T-helper 1 cell treated with Interleukin-12 subunit alpha and Interleukin-12 subunit beta and Interleukin-4 antibody, amounts not matched to agents 30 μg/mL and 1 μg/mL, for 36 hours (primary cell): Measurements from ENCODE around the gene ADSS1.

Source experiments
- H3K27ac Mint-ChIP-seq: one replicate; pipeline ENCODE4 v1.8.0; 2021; ENCODE audit warnings: mild to moderate bottlenecking, mixed read lengths
- H3K27me3 Mint-ChIP-seq: one replicate; pipeline ENCODE4 v1.8.0; 2021; ENCODE audit warnings: low read depth, mixed read lengths
- H3K36me3 Mint-ChIP-seq: one replicate; pipeline ENCODE4 v1.8.0; 2021; ENCODE audit warnings: low read depth, mixed read lengths
- H3K4me1 Mint-ChIP-seq: one replicate; pipeline ENCODE4 v1.8.0; 2021; ENCODE audit warnings: low read depth, mixed read lengths
- H3K4me3 Mint-ChIP-seq: one replicate; pipeline ENCODE4 v1.8.0; 2021; ENCODE audit warnings: mild to moderate bottlenecking, moderate library complexity, mixed read lengths
- H3K9me3 Mint-ChIP-seq: one replicate; pipeline ENCODE4 v1.8.0; 2021; ENCODE audit warnings: mixed read lengths

ADSS1 gene

GRCh38 chr14:104683653-104684448 lies 40.2 kb upstream of the ADSS1 start:
- Mint-ChIP-seq H3K27ac (no peak overlapping the region), H3K4me3 (no peak overlapping the region), H3K4me1 (peaks cover 29% of the 10 kb centered on the region), H3K9me3 (no peaks in the 10 kb centered on the region), H3K27me3 (peaks cover 5% of the 10 kb centered on the region), H3K36me3 (no peaks in the 10 kb centered on the region)

- Mint-ChIP-seq H3K36me3 (no peaks in the 10 kb centered on the region), H3K4me3 (no peak overlapping the region), H3K27ac (no peak overlapping the region), H3K27me3 (peaks cover 5% of the 10 kb centered on the region), H3K9me3 (no peaks in the 10 kb centered on the region), H3K4me1 (peaks cover 29% of the 10 kb centered on the region)
Observed at GRCh38 chr14:104684449-104684821, 39.6 kb upstream of the ADSS1 start.

GRCh38 chr14:104685216-104685997 lies 38.6 kb upstream of the ADSS1 start:
- H3K4me1 Mint-ChIP-seq: peaks cover 29% of the 10 kb centered on the region
- peak overlapping the region; percentile 7 for H3K4me3 Mint-ChIP-seq
- peak overlapping the region; percentile 41 for H3K27ac Mint-ChIP-seq
- H3K27me3 Mint-ChIP-seq: peaks cover 5% of the 10 kb centered on the region
- no peaks in the 10 kb centered on the region for H3K9me3 Mint-ChIP-seq
- H3K36me3 Mint-ChIP-seq: no peaks in the 10 kb centered on the region

- H3K27ac Mint-ChIP-seq: peak overlapping the region; percentile 46
- H3K36me3 Mint-ChIP-seq: no peaks in the 10 kb centered on the region
- peaks cover 33% of the 10 kb centered on the region for H3K4me1 Mint-ChIP-seq
Observed at GRCh38 chr14:104685998-104686610, 37.9 kb upstream of the ADSS1 start.

GRCh38 chr14:104686624-104687517 lies 37.2 kb upstream of the ADSS1 start:
- peaks cover 2% of the 10 kb centered on the region for H3K36me3 Mint-ChIP-seq
- peaks cover 5% of the 10 kb centered on the region for H3K27me3 Mint-ChIP-seq
- H3K9me3 Mint-ChIP-seq: no peaks in the 10 kb centered on the region
- peaks cover 37% of the 10 kb centered on the region for H3K4me1 Mint-ChIP-seq
- peak overlapping the region; percentile 83 for H3K27ac Mint-ChIP-seq
- peak overlapping the region; percentile 74 for H3K4me3 Mint-ChIP-seq

More at GRCh38 chr14:104685998-104686610, 37.9 kb upstream of the ADSS1 start:
- Mint-ChIP-seq H3K4me3 (peak overlapping the region; percentile 42), H3K27me3 (peaks cover 5% of the 10 kb centered on the region), H3K9me3 (no peaks in the 10 kb centered on the region)

- peak overlapping the region; percentile 64 for H3K27ac Mint-ChIP-seq
Observed at GRCh38 chr14:104687601-104688504, 36.2 kb upstream of the ADSS1 start.

GRCh38 chr14:104688505-104689108 lies 35.4 kb upstream of the ADSS1 start:
- peaks cover 2% of the 10 kb centered on the region for H3K36me3 Mint-ChIP-seq
- H3K27ac Mint-ChIP-seq: no peak overlapping the region
- H3K4me3 Mint-ChIP-seq: peak overlapping the region; percentile 57
- no peaks in the 10 kb centered on the region for H3K9me3 Mint-ChIP-seq
- peaks cover 5% of the 10 kb centered on the region for H3K27me3 Mint-ChIP-seq
- H3K4me1 Mint-ChIP-seq: peaks cover 41% of the 10 kb centered on the region

More at GRCh38 chr14:104687601-104688504, 36.2 kb upstream of the ADSS1 start:
- peaks cover 39% of the 10 kb centered on the region for H3K4me1 Mint-ChIP-seq
- H3K4me3 Mint-ChIP-seq: peak overlapping the region; percentile 74
- peaks cover 2% of the 10 kb centered on the region for H3K36me3 Mint-ChIP-seq
- H3K9me3 Mint-ChIP-seq: no peaks in the 10 kb centered on the region
- peaks cover 5% of the 10 kb centered on the region for H3K27me3 Mint-ChIP-seq

GRCh38 chr14:104689109-104689880 lies 34.7 kb upstream of the ADSS1 start, which contains the start of gene INF2:
TSS of gene INF2 (plus strand) at chr14:104689618. CDS start at chr14:104701366, 11,748 bp downstream.
- Mint-ChIP-seq H3K27me3 (peaks cover 3% of the 10 kb centered on the region), H3K4me3 (peak within 1 kb of the TSS; percentile 76), H3K4me1 (peaks cover 43% of the 10 kb centered on the region), H3K9me3 (no peaks in the 10 kb centered on the region), H3K36me3 (peaks cover 2% of the 10 kb centered on the region), H3K27ac (peak within 1 kb of the TSS; percentile 65)

GRCh38 chr14:104689881-104690711 lies 33.9 kb upstream of the ADSS1 start:
- Mint-ChIP-seq H3K9me3 (no peaks in the 10 kb centered on the region), H3K4me3 (peak overlapping the region; percentile 76), H3K36me3 (peaks cover 2% of the 10 kb centered on the region), H3K27ac (peak overlapping the region; percentile 65), H3K4me1 (peaks cover 38% of the 10 kb centered on the region), H3K27me3 (no peaks in the 10 kb centered on the region)

- H3K9me3 Mint-ChIP-seq: no peaks in the 10 kb centered on the region
- no peaks in the 10 kb centered on the region for H3K27me3 Mint-ChIP-seq
- H3K36me3 Mint-ChIP-seq: peaks cover 6% of the 10 kb centered on the region
- peak overlapping the region; percentile 31 for H3K27ac Mint-ChIP-seq
- H3K4me1 Mint-ChIP-seq: peaks cover 38% of the 10 kb centered on the region
- peak overlapping the region; percentile 76 for H3K4me3 Mint-ChIP-seq
Observed at GRCh38 chr14:104690861-104691455, 33.1 kb upstream of the ADSS1 start.

- Mint-ChIP-seq H3K4me3 (peak overlapping the region; percentile 76), H3K27ac (peak overlapping the region; percentile 31), H3K36me3 (peaks cover 10% of the 10 kb centered on the region), H3K4me1 (peaks cover 35% of the 10 kb centered on the region), H3K9me3 (no peaks in the 10 kb centered on the region), H3K27me3 (no peaks in the 10 kb centered on the region)
Observed at GRCh38 chr14:104691546-104692260, 32.3 kb upstream of the ADSS1 start.
